ENCODE measurements around the gene DCXR.

DNA sequence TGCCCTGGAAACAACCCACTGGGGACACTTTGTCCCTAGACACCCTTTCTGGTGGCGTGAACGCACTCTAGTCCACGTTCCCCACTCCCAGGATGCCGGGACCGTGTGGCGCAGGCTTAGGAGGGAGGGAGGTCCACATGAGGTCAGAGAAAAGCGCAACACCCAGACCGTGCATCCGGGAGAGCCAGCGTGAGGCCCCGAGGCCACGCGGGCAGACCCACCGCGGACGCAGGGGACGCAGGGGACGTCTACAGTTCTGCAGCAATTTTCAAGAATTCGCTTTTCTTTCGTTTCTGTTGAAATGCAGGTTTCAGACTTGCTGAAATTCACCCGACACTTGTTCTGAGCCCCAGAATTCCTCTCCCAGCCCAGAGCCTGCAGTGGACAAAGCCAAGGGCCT lies 9.4 kb upstream of the DCXR start:
- no peak for TF ChIP-seq POLR2A (IDR thresholded peaks at IDR 0.05; ENCODE audit: low read depth, low read length)
- no peak for TF ChIP-seq POLR2AphosphoS5 (IDR thresholded peaks at IDR 0.05; ENCODE audit: insufficient read depth, low read depth, low read length)
- TF ChIP-seq, protein P1, sequence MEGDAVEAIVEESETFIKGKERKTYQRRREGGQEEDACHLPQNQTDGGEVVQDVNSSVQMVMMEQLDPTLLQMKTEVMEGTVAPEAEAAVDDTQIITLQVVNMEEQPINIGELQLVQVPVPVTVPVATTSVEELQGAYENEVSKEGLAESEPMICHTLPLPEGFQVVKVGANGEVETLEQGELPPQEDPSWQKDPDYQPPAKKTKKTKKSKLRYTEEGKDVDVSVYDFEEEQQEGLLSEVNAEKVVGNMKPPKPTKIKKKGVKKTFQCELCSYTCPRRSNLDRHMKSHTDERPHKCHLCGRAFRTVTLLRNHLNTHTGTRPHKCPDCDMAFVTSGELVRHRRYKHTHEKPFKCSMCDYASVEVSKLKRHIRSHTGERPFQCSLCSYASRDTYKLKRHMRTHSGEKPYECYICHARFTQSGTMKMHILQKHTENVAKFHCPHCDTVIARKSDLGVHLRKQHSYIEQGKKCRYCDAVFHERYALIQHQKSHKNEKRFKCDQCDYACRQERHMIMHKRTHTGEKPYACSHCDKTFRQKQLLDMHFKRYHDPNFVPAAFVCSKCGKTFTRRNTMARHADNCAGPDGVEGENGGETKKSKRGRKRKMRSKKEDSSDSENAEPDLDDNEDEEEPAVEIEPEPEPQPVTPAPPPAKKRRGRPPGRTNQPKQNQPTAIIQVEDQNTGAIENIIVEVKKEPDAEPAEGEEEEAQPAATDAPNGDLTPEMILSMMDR (IDR thresholded peaks at IDR 0.05; ENCODE audit: extremely low read depth in 1 of 2, insufficient read depth in 1 of 2, low read depth in 1 of 2, low read length in 2 of 2) = no peak

Data from endothelial cell of umbilical vein (primary cell).